SK-N-SH treated with all-trans-retinoic acid at 6 μM for 48 hours (cell line): ENCODE measurements around the gene FAM118A.

ENCODE experiments used
- ATAC-seq: fragments of 200-7000 bp; cut with Tn5 transposase; 3 replicates; pipeline ENCODE4 v1.9.1; 2020; ENCODE audit warnings: mild to moderate bottlenecking, moderate library complexity
- ARNTL ChIP-seq: fragments of 450-650 bp; formaldehyde crosslinking; IDR thresholded peaks from 2 replicates; pipeline ENCODE4 v1.5.0; 2020; ENCODE audit warnings: low read depth, mild to moderate bottlenecking, moderate library complexity, borderline replicate concordance
- CSDC2 ChIP-seq: fragments of 250-450 bp; sonication (Bioruptor Pico); IDR thresholded peaks from 2 replicates; pipeline ENCODE4 v1.5.0; 2020; ENCODE audit warnings: mild to moderate bottlenecking, moderate library complexity
- GLIS3 ChIP-seq: fragments of 250-450 bp; sonication (Bioruptor Pico); IDR thresholded peaks from 2 replicates; pipeline ENCODE4 v1.5.0; 2020; ENCODE audit warnings: mild to moderate bottlenecking, moderate library complexity
- ISL1 ChIP-seq: fragments of 250-450 bp; sonication (Bioruptor Pico); IDR thresholded peaks from 2 replicates; pipeline ENCODE4 v2.1.2; 2022; ENCODE audit warnings: mild to moderate bottlenecking, moderate library complexity
- PPARA ChIP-seq: fragments of 250-450 bp; sonication (Bioruptor Pico); IDR thresholded peaks from 2 replicates; pipeline ENCODE4 v1.5.0; 2020; ENCODE audit warnings: mild to moderate bottlenecking, borderline replicate concordance
- SNAI2 ChIP-seq: fragments of 250-450 bp; sonication (Bioruptor Pico); IDR thresholded peaks from 2 replicates; pipeline ENCODE4 v1.5.0; 2020; ENCODE audit warnings: mild to moderate bottlenecking, moderate library complexity
- TCF4 ChIP-seq: fragments of 250-450 bp; sonication (Bioruptor Pico); IDR thresholded peaks from 2 replicates; pipeline ENCODE4 v1.8.0; 2021; ENCODE audit warnings: mild to moderate bottlenecking, moderate library complexity, borderline replicate concordance
- TOX ChIP-seq: fragments of 250-450 bp; sonication (Bioruptor Pico); IDR thresholded peaks from 2 replicates; pipeline ENCODE4 v1.8.0; 2021; ENCODE audit warnings: mild to moderate bottlenecking, moderate library complexity, borderline replicate concordance
- ZC3H10 ChIP-seq: fragments of 250-450 bp; sonication (Bioruptor Pico); IDR thresholded peaks from 2 replicates; pipeline ENCODE4 v1.5.1; 2021; ENCODE audit warnings: mild to moderate bottlenecking, moderate library complexity
- ZNF565 ChIP-seq: fragments of 450-650 bp; formaldehyde crosslinking; conservative IDR thresholded peaks from 2 replicates; pipeline ENCODE4 v1.5.0; 2020; ENCODE audit warnings: low read depth, mild to moderate bottlenecking, moderate library complexity
- ZNF8 ChIP-seq: fragments of 450-650 bp; formaldehyde crosslinking; IDR thresholded peaks from 2 replicates; pipeline ENCODE4 v1.5.0; 2020; ENCODE audit warnings: mild to moderate bottlenecking, moderate library complexity
- TF ChIP-seq, protein P1 (sequence below): fragments of 250-450 bp; sonication (Bioruptor Pico); IDR thresholded peaks from 2 replicates; pipeline ENCODE4 v1.5.0; 2020; ENCODE audit warnings: mild to moderate bottlenecking, moderate library complexity
- TF ChIP-seq, protein P2 (sequence below): fragments of 250-450 bp; sonication (Bioruptor Pico); IDR thresholded peaks from 2 replicates; pipeline ENCODE4 v1.5.1; 2020; ENCODE audit warnings: low read depth, mild to moderate bottlenecking, moderate library complexity
- TF ChIP-seq, protein P3 (sequence below): fragments of 250-450 bp; sonication (Bioruptor Pico); IDR thresholded peaks from 2 replicates; pipeline ENCODE4 v1.5.1; 2021; ENCODE audit warnings: mild to moderate bottlenecking, moderate library complexity
- TF ChIP-seq, protein P4 (sequence below): fragments of 250-450 bp; sonication (Bioruptor Pico); IDR thresholded peaks from 2 replicates; pipeline ENCODE4 v1.8.0; 2021; ENCODE audit warnings: low read depth, mild to moderate bottlenecking, moderate library complexity, borderline replicate concordance
- TF ChIP-seq, protein P5 (sequence below): fragments of 250-450 bp; sonication (Bioruptor Pico); IDR thresholded peaks from 2 replicates; pipeline ENCODE4 v1.8.0; 2020; ENCODE audit warnings: mild to moderate bottlenecking, moderate library complexity, borderline replicate concordance

Gene FAM118A

DNA sequence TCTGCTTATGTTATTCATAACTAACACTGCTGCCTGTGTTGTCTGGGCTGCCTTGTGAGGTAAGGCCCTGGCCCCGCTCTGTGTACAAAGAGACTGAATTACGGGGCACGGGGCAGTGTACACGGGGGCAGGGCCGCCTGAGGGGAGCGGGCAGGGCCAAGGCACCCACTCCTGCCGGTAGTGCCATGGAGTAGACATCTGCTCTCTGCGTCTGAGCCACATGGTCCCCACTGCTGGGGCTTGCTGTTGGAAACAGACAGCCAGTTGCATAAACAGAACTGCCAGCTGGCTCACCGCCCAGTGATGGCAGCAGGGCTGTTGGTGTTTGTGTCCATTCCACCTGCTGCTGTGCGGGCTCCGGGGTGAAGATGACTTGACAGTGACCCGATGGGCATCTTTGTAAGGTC, 19.8 kb downstream of the FAM118A start:
- peak; percentile 93 for TF ChIP-seq SNAI2 (CRISPR knock-in tag)
- no peak for TF ChIP-seq ZNF565
- TF ChIP-seq GLIS3, result no peak
- TF ChIP-seq TCF4, result peak; percentile 91
- TF ChIP-seq ISL1, result no peak
- TF ChIP-seq, protein P1, sequence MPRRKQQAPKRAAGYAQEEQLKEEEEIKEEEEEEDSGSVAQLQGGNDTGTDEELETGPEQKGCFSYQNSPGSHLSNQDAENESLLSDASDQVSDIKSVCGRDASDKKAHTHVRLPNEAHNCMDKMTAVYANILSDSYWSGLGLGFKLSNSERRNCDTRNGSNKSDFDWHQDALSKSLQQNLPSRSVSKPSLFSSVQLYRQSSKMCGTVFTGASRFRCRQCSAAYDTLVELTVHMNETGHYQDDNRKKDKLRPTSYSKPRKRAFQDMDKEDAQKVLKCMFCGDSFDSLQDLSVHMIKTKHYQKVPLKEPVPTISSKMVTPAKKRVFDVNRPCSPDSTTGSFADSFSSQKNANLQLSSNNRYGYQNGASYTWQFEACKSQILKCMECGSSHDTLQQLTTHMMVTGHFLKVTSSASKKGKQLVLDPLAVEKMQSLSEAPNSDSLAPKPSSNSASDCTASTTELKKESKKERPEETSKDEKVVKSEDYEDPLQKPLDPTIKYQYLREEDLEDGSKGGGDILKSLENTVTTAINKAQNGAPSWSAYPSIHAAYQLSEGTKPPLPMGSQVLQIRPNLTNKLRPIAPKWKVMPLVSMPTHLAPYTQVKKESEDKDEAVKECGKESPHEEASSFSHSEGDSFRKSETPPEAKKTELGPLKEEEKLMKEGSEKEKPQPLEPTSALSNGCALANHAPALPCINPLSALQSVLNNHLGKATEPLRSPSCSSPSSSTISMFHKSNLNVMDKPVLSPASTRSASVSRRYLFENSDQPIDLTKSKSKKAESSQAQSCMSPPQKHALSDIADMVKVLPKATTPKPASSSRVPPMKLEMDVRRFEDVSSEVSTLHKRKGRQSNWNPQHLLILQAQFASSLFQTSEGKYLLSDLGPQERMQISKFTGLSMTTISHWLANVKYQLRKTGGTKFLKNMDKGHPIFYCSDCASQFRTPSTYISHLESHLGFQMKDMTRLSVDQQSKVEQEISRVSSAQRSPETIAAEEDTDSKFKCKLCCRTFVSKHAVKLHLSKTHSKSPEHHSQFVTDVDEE, result peak; percentile 79
- TF ChIP-seq CSDC2 (CRISPR knock-in tag), result no peak
- ATAC-seq, result peak; percentile 68; the same call in 1 of the 3 replicates

DNA sequence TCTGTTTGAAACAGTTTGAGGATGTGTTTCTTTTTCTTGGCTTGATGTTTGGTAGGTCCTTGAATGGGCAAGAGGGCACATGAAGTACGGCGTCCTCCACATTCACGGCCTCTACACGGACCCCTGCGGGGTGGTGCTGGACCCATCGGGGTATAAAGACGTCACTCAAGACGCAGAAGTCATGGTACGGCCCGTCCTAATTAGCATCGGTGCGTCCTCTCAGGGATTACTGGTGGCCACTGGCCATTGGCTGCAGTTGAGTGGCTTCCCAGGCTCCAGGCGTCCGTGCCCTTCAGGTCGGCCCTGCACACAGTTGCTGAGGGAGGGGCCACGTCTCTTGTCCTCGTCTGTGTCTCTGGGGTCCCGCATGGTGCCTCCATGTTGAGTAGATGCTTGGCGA, 20.8 kb downstream of the FAM118A start:
- ATAC-seq, result no peak
- TF ChIP-seq SNAI2 (CRISPR knock-in tag) (no peak), GLIS3 (no peak)
- TF ChIP-seq, protein P2, sequence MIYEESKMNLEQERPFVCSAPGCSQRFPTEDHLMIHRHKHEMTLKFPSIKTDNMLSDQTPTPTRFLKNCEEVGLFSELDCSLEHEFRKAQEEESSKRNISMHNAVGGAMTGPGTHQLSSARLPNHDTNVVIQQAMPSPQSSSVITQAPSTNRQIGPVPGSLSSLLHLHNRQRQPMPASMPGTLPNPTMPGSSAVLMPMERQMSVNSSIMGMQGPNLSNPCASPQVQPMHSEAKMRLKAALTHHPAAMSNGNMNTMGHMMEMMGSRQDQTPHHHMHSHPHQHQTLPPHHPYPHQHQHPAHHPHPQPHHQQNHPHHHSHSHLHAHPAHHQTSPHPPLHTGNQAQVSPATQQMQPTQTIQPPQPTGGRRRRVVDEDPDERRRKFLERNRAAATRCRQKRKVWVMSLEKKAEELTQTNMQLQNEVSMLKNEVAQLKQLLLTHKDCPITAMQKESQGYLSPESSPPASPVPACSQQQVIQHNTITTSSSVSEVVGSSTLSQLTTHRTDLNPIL, result no peak

DNA sequence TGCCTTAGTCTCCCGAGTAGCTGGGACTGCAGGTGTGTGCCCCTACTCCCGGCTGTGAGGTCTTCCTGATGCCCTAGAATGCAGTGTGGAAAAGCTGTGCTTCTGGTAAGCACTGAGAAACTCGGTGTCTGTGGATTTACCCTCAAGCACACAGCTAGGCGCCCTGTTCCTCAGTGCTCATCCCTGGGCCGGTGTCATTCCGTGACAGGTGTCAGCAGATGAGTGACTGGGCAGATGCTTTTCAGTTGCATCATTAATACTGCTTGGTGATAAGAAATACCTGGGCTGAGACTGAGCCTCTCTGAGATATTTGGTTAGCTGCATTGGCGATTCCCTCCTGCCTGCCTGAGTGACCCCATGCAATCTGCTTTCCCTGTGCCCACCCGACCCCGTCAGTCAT, 21.8 kb downstream of the FAM118A start:
- no peak for ATAC-seq
- TF ChIP-seq, protein P2, result no peak
- TF ChIP-seq GLIS3 (no peak), ZC3H10 (CRISPR knock-in tag) (no peak), SNAI2 (CRISPR knock-in tag) (no peak), PPARA (no peak), ARNTL (CRISPR knock-in tag) (no peak), ZNF8 (CRISPR knock-in tag) (no peak), ZNF565 (no peak), TOX (CRISPR knock-in tag) (no peak)
- TF ChIP-seq, protein P3, sequence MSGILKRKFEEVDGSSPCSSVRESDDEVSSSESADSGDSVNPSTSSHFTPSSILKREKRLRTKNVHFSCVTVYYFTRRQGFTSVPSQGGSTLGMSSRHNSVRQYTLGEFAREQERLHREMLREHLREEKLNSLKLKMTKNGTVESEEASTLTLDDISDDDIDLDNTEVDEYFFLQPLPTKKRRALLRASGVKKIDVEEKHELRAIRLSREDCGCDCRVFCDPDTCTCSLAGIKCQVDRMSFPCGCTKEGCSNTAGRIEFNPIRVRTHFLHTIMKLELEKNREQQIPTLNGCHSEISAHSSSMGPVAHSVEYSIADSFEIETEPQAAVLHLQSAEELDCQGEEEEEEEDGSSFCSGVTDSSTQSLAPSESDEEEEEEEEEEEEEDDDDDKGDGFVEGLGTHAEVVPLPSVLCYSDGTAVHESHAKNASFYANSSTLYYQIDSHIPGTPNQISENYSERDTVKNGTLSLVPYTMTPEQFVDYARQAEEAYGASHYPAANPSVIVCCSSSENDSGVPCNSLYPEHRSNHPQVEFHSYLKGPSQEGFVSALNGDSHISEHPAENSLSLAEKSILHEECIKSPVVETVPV (CRISPR knock-in tag), result no peak
- TF ChIP-seq, protein P4, sequence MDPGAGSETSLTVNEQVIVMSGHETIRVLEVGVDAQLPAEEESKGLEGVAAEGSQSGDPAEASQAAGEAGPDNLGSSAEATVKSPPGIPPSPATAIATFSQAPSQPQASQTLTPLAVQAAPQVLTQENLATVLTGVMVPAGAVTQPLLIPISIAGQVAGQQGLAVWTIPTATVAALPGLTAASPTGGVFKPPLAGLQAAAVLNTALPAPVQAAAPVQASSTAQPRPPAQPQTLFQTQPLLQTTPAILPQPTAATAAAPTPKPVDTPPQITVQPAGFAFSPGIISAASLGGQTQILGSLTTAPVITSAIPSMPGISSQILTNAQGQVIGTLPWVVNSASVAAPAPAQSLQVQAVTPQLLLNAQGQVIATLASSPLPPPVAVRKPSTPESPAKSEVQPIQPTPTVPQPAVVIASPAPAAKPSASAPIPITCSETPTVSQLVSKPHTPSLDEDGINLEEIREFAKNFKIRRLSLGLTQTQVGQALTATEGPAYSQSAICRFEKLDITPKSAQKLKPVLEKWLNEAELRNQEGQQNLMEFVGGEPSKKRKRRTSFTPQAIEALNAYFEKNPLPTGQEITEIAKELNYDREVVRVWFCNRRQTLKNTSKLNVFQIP, result no peak
- TF ChIP-seq, protein P1, result no peak
- TF ChIP-seq, protein P5, sequence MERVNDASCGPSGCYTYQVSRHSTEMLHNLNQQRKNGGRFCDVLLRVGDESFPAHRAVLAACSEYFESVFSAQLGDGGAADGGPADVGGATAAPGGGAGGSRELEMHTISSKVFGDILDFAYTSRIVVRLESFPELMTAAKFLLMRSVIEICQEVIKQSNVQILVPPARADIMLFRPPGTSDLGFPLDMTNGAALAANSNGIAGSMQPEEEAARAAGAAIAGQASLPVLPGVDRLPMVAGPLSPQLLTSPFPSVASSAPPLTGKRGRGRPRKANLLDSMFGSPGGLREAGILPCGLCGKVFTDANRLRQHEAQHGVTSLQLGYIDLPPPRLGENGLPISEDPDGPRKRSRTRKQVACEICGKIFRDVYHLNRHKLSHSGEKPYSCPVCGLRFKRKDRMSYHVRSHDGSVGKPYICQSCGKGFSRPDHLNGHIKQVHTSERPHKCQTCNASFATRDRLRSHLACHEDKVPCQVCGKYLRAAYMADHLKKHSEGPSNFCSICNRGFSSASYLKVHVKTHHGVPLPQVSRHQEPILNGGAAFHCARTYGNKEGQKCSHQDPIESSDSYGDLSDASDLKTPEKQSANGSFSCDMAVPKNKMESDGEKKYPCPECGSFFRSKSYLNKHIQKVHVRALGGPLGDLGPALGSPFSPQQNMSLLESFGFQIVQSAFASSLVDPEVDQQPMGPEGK, result no peak
